PC-9 (cell line): ENCODE data around the gene OBSCN.
"Not testable (repeated sequence)": the region's sequence is repeated elsewhere in the genome, so short reads cannot be mapped to it uniquely, and the experiment has no call there.

Experiments
- EZH2 ChIP-seq: fragments of 200-600 bp; sonication (generic); IDR thresholded peaks from 2 replicates; pipeline ENCODE4 v1.8.0; 2017; ENCODE audit warnings: antibody characterized with exemption, low read depth
- TF ChIP-seq, protein P1 (sequence below): fragments of 200-600 bp; sonication (generic); conservative IDR thresholded peaks from 2 replicates; pipeline ENCODE4 v1.6.1; 2017; ENCODE audit warnings: mixed run types, antibody characterized with exemption, mild to moderate bottlenecking, moderate library complexity

GRCh38 chr1:228221097-228221496 lies 13.3 kb downstream of the OBSCN start:
- TF ChIP-seq, protein P1, sequence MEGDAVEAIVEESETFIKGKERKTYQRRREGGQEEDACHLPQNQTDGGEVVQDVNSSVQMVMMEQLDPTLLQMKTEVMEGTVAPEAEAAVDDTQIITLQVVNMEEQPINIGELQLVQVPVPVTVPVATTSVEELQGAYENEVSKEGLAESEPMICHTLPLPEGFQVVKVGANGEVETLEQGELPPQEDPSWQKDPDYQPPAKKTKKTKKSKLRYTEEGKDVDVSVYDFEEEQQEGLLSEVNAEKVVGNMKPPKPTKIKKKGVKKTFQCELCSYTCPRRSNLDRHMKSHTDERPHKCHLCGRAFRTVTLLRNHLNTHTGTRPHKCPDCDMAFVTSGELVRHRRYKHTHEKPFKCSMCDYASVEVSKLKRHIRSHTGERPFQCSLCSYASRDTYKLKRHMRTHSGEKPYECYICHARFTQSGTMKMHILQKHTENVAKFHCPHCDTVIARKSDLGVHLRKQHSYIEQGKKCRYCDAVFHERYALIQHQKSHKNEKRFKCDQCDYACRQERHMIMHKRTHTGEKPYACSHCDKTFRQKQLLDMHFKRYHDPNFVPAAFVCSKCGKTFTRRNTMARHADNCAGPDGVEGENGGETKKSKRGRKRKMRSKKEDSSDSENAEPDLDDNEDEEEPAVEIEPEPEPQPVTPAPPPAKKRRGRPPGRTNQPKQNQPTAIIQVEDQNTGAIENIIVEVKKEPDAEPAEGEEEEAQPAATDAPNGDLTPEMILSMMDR = not testable (repeated sequence)
- not testable (repeated sequence) for TF ChIP-seq EZH2
